Epithelial cell of esophagus (primary cell): ENCODE data around the gene JPT2.
"Not testable (repeated sequence)": the region's sequence is repeated elsewhere in the genome, so short reads cannot be mapped to it uniquely, and the experiment has no call there.

Source experiments
- DNase-seq: peaks from one replicate; pipeline ENCODE4 v3.0.0; 2010; ENCODE audit warnings: low read depth
- H3K4me3 ChIP-seq: 2 replicates; pipeline ENCODE4 v1.5.1; 2011; ENCODE audit warnings: mild to moderate bottlenecking, low read length, control low read depth
- CTCF ChIP-seq: IDR thresholded peaks from 2 replicates; pipeline ENCODE4 v1.5.1; 2011; ENCODE audit warnings: low read depth, mild to moderate bottlenecking, low read length, control low read depth, inconsistent platforms; ENCODE audit not compliant: insufficient read depth; ENCODE audit errors: missing control alignments

Gene JPT2

DNA sequence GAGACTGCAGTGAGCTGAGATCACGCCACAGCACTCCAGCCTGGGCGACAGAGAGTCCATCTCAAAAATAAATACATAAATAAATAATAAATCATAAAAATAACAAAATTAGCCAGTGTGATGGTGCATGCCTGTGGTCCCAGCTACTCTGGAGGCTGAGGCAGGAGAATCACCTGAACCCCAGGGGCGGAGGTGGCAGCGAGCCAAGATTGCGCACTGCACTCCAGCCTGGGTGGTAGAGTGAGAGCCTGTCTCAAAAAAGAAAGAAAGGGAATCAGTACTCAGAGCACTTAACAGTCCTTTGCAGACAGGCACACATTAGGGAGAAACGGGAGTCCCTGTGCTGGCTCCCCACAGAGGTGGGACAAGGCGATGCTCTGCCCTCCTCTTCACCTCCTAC is 53.0 kb downstream of the JPT2 start:
- DNase-seq, result no peak
- no peak for TF ChIP-seq CTCF
- H3K4me3 ChIP-seq, result no peak overlapping the region

- DNase-seq, result no peak
- TF ChIP-seq CTCF, result no peak
- no peak overlapping the region for H3K4me3 ChIP-seq
Observed at GRCh38 chr16:1731603-1732002, 53.5 kb downstream of the JPT2 start.

- TF ChIP-seq CTCF, result no peak
- DNase-seq, result no peak
- H3K4me3 ChIP-seq, result no peak overlapping the region
Observed at GRCh38 chr16:1732071-1732470, 54.0 kb downstream of the JPT2 start.

DNA sequence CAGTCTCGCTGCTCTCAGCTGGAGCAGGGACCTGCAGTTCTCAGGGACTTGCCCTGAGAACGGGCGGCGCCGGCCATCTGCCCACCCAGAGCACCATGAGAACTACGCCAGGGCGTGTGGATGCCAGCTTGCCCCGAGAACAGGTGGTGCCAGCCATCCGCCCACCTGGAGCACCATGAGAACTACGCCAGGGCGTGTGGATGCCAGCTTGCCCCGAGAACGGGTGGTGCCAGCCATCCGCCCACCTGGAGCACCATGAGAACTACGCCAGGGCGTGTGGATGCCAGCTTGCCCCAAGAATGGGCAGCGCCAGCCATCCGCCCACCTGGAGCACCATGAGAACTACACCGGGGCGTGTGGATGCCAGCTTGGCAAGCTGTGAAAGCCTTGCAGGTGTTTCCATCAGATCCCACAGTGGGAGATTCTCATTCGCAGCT is 54.5 kb downstream of the JPT2 start:
- H3K4me3 ChIP-seq, DNase-seq: not testable (repeated sequence)

- DNase-seq, result no peak
- TF ChIP-seq CTCF, result no peak
- no peak overlapping the region for H3K4me3 ChIP-seq
Observed at GRCh38 chr16:1734123-1734522, 56.0 kb downstream of the JPT2 start.

DNA sequence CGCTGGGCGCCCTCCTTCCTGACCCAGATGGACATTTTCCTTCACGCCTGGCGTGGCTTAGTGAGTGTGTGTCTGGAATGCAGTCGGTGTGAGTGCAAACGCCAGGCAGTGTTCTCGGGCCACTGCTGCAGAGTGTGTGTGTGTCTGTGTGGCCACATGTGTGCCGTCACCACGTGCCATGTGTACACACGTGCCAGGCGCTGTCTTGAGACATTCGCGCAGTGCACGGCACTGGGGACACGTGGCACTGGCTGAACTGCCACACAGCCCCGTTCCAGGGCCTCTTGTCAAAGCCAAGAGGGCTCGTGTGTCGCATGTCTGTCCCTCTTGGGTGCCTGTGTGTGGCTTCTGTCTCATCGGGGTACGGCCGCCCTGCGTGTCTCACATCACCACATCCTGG is 56.7 kb downstream of the JPT2 start:
- DNase-seq, result no peak
- TF ChIP-seq CTCF, result no peak
- no peak overlapping the region for H3K4me3 ChIP-seq

DNA sequence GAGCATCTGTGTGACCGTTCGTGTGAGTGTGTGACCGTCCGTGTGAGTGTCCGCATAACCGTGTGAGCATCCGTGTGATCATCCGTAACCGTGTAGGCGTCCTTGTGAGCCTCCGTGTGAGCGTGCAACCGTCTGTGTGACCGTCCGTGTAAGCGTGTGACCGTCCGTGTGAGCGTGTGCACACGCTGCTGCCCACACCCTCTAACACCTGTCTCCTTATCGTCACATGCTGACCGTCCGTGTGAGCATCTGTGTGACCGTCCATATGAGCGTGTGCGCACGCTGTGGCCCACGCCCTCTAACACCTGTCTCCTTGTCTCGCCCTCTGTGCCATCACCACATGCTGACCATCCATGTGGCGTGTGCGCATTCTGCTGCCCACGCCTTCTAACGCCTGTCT is 62.2 kb downstream of the JPT2 start:
- no peak for TF ChIP-seq CTCF
- no peak overlapping the region for H3K4me3 ChIP-seq
- no peak for DNase-seq
